Activated CD4-positive, alpha-beta T cell treated with anti-CD3 and anti-CD28 coated beads for 36 hours (primary cell): ENCODE results near the gene TBC1D22B. TPM values are rescaled to one million over a fixed set of nuclear protein-coding genes. Genes with fewer than 3 reads are reported as not detected.
A peak's percentile ranks its signal among the peaks of the same experiment; 100 is the strongest.

ENCODE experiments used
- ATAC-seq: fragments of 200-7000 bp; cut with Tn5 transposase; one replicate; pipeline ENCODE4 v1.10.0; 2021; ENCODE audit warnings: mild to moderate bottlenecking, moderate library complexity
- CTCF ChIA-PET: fragments of 350-600 bp; sonication (Branson Sonifier 250); formaldehyde crosslinking; loops from one replicate; lab custom pipeline; 2021; ENCODE audit warnings: antibody characterized with exemption; lab: Charles Lee
- POLR2A ChIA-PET: fragments of 350-600 bp; sonication (Branson Sonifier 250); formaldehyde crosslinking; loops from one replicate; lab custom pipeline; 2021; ENCODE audit warnings: antibody characterized with exemption, inconsistent platforms; lab: Charles Lee
- DNase-seq: peaks from one replicate; pipeline ENCODE4 v3.0.0-alpha.2; 2020
- H3K27ac Mint-ChIP-seq: one replicate; pipeline ENCODE4 v1.8.0; 2021; ENCODE audit warnings: mixed read lengths
- H3K27me3 Mint-ChIP-seq: one replicate; pipeline ENCODE4 v1.8.0; 2021; ENCODE audit warnings: mixed read lengths
- H3K36me3 Mint-ChIP-seq: one replicate; pipeline ENCODE4 v1.8.0; 2021; ENCODE audit warnings: low read depth, mixed read lengths
- H3K4me1 Mint-ChIP-seq: one replicate; pipeline ENCODE4 v1.8.0; 2021; ENCODE audit warnings: mixed read lengths
- H3K4me3 Mint-ChIP-seq: one replicate; pipeline ENCODE4 v1.8.0; 2021; ENCODE audit warnings: mild to moderate bottlenecking, moderate library complexity, mixed read lengths
- H3K9me3 Mint-ChIP-seq: one replicate; pipeline ENCODE4 v1.8.0; 2021; ENCODE audit warnings: low read depth, mixed read lengths
- intact Hi-C, 2 experiments: fragments of 100-400 bp; cut with DNase I in 1 of 2; cut with micrococcal nuclease in 1 of 2; formaldehyde crosslinking; loops; one replicate each; pipeline versions ENCODE4 v1.14.2 to v1.15.1; 2022 to 2024; cut with DNase I, micrococcal nuclease
- total RNA-seq, 2 experiments: library from RNA; stranded (reverse); gene quantifications; one replicate each; pipeline ENCODE4 v1.2.3, GENCODE V29; 2021

TBC1D22B gene
- total RNA-seq, 2 experiments from 2014 or later = 14.9 to 17.0 TPM

DNA sequence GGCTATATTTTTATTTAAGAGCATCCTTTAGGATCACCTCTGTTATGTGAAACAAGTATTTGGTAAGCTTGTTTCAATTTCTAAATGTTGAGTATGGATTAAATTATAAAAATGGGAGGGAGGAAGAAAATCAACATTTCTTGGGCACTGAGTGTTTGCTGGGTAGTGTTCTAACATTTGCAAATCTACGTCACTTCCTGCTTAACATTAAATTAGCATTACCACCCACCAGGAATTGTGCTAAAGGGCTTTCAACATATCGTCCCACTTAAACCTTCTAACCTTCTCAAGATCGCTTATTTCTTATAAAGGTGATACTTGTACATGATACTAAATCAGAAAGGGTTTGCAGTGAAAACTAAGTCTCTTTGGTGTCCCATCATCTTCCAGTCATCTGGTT is 8.3 kb downstream of the TBC1D22B start:
- H3K27me3 Mint-ChIP-seq = no peaks in the 10 kb centered on the region
- DNase-seq (no peak), ATAC-seq (no peak)
- H3K4me3 Mint-ChIP-seq = no peak overlapping the region
- ChIA-PET POLR2A (no interaction called here), CTCF (interaction anchor here (0.7 to 1.4 kb wide), 3 partner anchors 16 to 386 kb away, joined by 3 to 6 read pairs (median 3); no protein-coding TSS in a partner anchor)
- peaks cover 28% of the 10 kb centered on the region for H3K36me3 Mint-ChIP-seq
- H3K4me1 Mint-ChIP-seq = peaks cover 43% of the 10 kb centered on the region
- intact Hi-C loops = no loop called here
- H3K9me3 Mint-ChIP-seq = no peaks in the 10 kb centered on the region
- no peak overlapping the region for H3K27ac Mint-ChIP-seq

DNA sequence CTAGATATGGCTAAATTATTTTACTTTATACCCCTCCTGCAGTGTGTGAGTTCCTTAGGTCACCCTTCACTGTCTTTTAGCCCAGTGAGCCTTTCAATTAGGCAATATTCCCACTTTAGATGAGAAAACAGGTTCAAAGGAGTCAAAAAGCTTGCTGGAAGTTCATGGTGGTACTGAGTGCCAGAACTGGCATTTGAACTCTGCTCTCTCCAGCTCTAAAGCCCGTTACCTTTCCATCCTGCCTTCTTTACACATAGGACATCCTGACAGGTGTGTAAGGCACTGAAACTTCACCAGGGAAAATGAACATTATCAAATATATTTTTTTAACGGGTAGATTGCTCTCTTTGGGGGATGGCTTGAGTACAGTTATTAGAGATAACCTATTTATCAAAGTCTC is 11.5 kb downstream of the TBC1D22B start:
- Mint-ChIP-seq H3K27ac (no peak overlapping the region), H3K27me3 (no peaks in the 10 kb centered on the region), H3K36me3 (peaks cover 31% of the 10 kb centered on the region), H3K9me3 (no peaks in the 10 kb centered on the region), H3K4me3 (no peak overlapping the region), H3K4me1 (peaks cover 39% of the 10 kb centered on the region)
- no peak for ATAC-seq
- ChIA-PET POLR2A (no interaction called here), CTCF (no interaction called here)
- intact Hi-C loops = no loop called here
- DNase-seq = no peak

DNA sequence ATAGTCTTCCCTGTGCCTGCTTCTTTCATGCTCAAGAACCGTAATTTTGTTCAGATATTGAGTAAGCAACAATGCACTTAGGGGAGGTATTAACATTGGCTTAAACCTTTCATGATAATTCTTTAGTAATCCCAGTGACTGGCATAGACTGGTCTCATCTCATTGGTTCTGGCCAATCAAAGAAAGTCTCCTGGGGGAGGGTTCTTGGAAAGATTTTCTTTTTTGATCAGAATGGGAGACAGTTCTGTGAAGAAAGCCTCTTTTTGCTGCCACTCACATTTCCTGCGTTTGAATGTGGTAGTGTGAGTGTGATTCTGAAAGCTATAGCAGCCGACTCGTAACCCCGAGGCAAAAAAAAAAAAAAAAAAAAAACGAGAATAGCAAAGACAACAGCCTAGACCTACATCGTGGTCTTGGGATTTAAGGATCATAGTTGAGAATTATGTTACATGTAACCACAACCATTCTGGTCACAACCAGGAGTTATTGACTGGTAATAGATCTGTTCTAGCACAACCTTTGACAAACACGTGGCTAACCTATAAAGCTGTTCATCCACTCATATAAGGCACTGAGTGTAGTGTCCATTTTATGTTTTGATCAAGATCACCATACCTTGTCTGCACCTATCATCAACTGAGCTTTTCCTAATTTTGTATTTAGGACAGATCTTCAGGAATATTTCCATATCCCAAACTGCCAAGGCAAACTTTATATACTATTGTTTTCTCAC is 15.4 kb downstream of the TBC1D22B start:
- DNase-seq = peak; percentile 28
- Mint-ChIP-seq H3K27ac (peak overlapping the region; percentile 69), H3K4me3 (peak overlapping the region; percentile 33), H3K27me3 (no peaks in the 10 kb centered on the region), H3K4me1 (peaks cover 46% of the 10 kb centered on the region), H3K9me3 (no peaks in the 10 kb centered on the region), H3K36me3 (peaks cover 33% of the 10 kb centered on the region)
- ATAC-seq = peak; percentile 85
- intact Hi-C loops = no loop called here
- POLR2A ChIA-PET = interaction anchor here (0.6 kb wide), 1 partner anchor 246 kb away, joined by 3 read pairs; no protein-coding TSS in a partner anchor
- CTCF ChIA-PET = interaction anchor here (0.6 to 1.0 kb wide), 4 partner anchors 20 to 1201 kb away, joined by 3 to 4 read pairs (median 3); partner anchors contain the start of gene PIM1

DNA sequence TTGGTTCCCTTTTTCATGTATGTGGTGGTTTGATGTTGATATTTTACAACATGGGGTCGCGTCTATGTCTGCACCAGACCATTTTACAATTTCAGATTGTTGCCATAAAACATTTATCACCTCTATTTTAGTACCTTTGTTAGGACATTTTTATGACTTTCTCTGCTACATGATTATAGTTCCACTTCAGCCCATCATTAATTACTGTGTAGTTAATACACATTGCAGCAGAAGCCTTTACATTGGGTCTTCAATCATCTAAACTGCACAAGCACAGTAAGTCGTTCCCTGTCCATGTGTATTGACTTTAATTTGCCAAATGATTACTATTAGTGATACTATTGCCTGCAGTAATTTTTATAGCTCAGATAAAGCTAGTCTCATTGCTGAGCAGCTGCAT is 16.1 kb downstream of the TBC1D22B start:
- intact Hi-C loops = no loop called here
- ChIA-PET POLR2A (interaction anchor here (0.6 kb wide), 1 partner anchor 247 kb away, joined by 3 read pairs; no protein-coding TSS in a partner anchor), CTCF (interaction anchor here (1.0 kb wide), 2 partner anchors 19 to 104 kb away, joined by 3 to 4 read pairs; partner anchors contain the start of gene PIM1)
- Mint-ChIP-seq H3K4me1 (peaks cover 45% of the 10 kb centered on the region), H3K27me3 (no peaks in the 10 kb centered on the region), H3K27ac (peak overlapping the region; percentile 69), H3K4me3 (no peak overlapping the region), H3K9me3 (no peaks in the 10 kb centered on the region), H3K36me3 (peaks cover 35% of the 10 kb centered on the region)
- DNase-seq (no peak), ATAC-seq (no peak)

DNA sequence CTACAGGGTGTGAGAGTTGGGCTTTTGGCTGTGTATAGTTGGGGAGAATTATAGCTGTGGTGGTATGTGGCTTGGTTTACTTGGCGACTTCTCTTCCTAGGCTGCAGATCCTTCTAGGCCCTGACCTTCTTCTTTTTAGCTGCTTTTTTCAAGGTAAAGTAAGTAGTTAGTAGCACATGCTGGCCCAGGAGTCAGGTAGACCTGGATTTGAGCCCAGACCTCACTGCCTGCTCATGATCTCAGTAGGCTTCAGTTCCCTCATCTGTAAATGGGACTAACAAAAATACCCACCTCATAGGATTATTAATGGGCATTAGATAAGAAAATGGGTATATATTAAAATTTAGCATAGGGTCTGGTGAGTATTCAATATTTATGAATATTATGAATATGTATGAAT is 17.8 kb downstream of the TBC1D22B start:
- peaks cover 44% of the 10 kb centered on the region for H3K4me1 Mint-ChIP-seq
- intact Hi-C loops = no loop called here
- H3K9me3 Mint-ChIP-seq = no peaks in the 10 kb centered on the region
- no peak for DNase-seq
- no peak overlapping the region for H3K4me3 Mint-ChIP-seq
- H3K36me3 Mint-ChIP-seq = peaks cover 37% of the 10 kb centered on the region
- no peak overlapping the region for H3K27ac Mint-ChIP-seq
- H3K27me3 Mint-ChIP-seq = no peaks in the 10 kb centered on the region
- POLR2A ChIA-PET = no interaction called here
- CTCF ChIA-PET = interaction anchor here (0.6 to 0.9 kb wide), 2 partner anchors 8 to 34 kb away, joined by 3 read pairs; no protein-coding TSS in a partner anchor
- no peak for ATAC-seq

DNA sequence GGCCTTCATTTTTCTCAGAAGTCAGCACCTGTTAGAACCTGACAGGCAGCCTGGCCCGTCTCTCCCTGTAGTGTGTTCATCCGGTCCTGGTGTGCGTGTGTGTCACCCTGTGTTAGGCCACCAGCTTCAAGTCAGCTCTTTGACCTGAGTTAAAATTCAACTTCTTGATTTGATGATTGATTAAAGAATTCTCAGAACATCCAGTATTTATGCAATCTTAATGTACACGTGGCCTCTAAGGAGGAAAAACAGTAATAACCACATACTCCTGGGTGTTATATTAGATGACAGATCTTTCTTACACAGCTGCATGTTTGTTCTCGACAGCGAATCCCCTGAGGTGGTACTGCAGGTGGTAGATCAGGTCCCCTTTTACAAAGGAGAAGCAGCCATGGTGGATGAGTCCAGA is 19.4 kb downstream of the TBC1D22B start:
- peak; percentile 37 for ATAC-seq
- ChIA-PET CTCF (interaction anchor here (0.6 to 1.1 kb wide), 4 partner anchors 10 to 47 kb away, joined by 3 read pairs; no protein-coding TSS in a partner anchor), POLR2A (interaction anchor here (0.5 kb wide), 1 partner anchor 838 kb away, joined by 4 read pairs; no protein-coding TSS in a partner anchor)
- peaks cover 36% of the 10 kb centered on the region for H3K36me3 Mint-ChIP-seq
- H3K27ac Mint-ChIP-seq = peak overlapping the region; percentile 42
- no peaks in the 10 kb centered on the region for H3K27me3 Mint-ChIP-seq
- no peak overlapping the region for H3K4me3 Mint-ChIP-seq
- H3K4me1 Mint-ChIP-seq = peaks cover 44% of the 10 kb centered on the region
- no peaks in the 10 kb centered on the region for H3K9me3 Mint-ChIP-seq
- intact Hi-C loops = no loop called here
- peak; percentile 47 for DNase-seq

DNA sequence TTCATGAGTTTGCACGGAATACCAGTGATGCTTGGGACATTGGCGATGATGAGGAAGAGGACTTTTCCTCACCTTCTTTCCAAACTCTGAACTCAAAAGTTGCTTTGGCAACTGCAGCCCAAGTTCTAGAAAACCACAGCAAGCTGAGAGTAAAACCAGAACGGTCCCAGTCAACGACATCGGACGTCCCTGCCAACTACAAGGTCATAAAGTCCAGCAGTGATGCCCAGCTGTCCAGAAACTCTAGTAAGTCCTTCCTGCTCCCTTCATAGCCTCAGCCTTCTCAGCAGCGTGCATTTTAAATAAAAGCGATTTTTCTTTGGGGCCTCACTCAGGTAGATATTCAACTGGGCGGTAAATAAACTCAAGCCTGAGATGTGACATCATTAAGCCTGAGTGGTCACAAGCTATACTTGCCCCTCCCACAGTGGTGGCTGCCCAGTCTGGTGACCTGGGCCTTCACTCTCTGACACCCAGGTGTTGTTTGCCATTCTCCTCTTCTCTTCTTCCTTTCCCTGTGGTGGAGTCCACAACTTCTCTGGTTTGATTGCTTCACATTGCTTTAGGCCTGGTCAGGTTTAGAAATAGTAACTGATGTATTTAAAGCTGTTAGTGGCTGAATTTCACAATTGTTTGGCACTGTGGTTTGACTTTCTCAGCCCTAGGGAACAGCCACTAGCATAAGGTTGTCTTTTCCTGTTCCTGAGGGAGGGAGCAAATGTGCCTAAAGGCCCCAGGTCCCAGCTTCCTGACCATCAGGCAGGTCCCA is 22.0 kb downstream of the TBC1D22B start:
- CTCF ChIA-PET = no interaction called here
- H3K4me1 Mint-ChIP-seq = peaks cover 20% of the 10 kb centered on the region

DNA sequence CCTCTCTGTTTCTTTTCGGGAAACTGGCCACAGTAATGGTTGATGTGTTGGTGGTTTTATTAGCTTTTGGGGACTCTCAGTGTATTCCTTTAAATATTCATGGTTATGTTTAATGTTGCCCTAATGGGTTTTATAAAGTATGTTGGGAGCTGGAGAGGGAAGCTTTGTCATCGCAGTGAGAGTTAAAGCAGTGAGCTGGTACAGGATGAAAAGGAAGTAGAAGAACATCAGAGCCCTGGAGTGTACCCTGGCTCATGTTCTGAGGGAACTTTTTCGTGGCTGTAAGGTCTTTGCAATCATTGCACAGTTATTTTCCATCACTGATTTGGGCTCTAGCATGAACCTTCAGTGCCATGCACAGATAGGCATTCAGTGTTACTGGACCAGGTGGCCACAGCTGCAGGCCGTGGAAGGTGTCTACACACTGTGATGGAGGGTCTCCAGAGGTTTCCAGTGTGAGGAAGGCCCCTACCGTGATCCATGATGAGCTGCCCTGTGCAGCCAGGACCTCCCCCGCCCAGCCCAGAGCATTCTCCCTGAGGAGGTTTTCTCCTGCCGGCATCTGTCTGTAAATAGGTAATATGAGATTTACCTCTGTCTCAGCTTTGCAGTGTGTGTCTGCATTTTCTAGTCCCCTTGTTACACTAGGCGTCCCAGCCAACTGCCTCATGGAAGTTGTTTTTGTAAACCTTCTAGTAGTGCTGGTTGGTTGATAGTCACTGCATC is 22.8 kb downstream of the TBC1D22B start:
- H3K4me3 Mint-ChIP-seq = no peak overlapping the region
- intact Hi-C loops = no loop called here
- H3K27ac Mint-ChIP-seq = no peak overlapping the region
- H3K9me3 Mint-ChIP-seq = no peaks in the 10 kb centered on the region
- H3K4me1 Mint-ChIP-seq = peaks cover 17% of the 10 kb centered on the region
- no peak for DNase-seq
- ChIA-PET CTCF (no interaction called here), POLR2A (no interaction called here)
- no peak for ATAC-seq
- no peaks in the 10 kb centered on the region for H3K27me3 Mint-ChIP-seq
- peaks cover 43% of the 10 kb centered on the region for H3K36me3 Mint-ChIP-seq

More for the DNA sequence above, 22.0 kb downstream of the TBC1D22B start:
- no peaks in the 10 kb centered on the region for H3K27me3 Mint-ChIP-seq
- ATAC-seq (no peak), DNase-seq (no peak)
- intact Hi-C loops = no loop called here
- POLR2A ChIA-PET = no interaction called here
- H3K4me3 Mint-ChIP-seq = no peak overlapping the region
- H3K9me3 Mint-ChIP-seq = no peaks in the 10 kb centered on the region
- H3K27ac Mint-ChIP-seq = peak overlapping the region; percentile 3
- H3K36me3 Mint-ChIP-seq = peaks cover 40% of the 10 kb centered on the region

DNA sequence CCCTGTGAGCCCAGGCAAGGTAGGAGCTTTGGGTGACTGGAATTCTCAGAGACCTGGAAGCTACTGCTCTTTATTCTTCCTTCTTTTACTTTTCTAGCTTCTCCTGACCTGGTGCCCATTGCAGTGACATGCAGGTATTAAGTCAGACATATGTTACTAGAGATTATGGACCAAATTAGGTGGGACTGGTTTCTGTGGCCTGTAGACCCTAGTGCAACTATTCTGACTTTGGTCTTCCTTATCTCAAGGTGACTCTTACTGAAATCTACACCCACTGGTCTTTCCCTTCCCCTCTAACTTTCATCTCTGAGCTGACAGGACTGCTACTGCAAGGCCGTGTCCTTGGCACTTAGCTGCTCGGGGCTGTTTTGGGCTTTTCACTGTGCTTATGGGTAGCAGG is 24.8 kb downstream of the TBC1D22B start:
- peaks cover 13% of the 10 kb centered on the region for H3K4me1 Mint-ChIP-seq
- no peaks in the 10 kb centered on the region for H3K9me3 Mint-ChIP-seq
- POLR2A ChIA-PET = interaction anchor here (0.6 kb wide), 1 partner anchor 1122 kb away, joined by 3 read pairs; no protein-coding TSS in a partner anchor

DNA sequence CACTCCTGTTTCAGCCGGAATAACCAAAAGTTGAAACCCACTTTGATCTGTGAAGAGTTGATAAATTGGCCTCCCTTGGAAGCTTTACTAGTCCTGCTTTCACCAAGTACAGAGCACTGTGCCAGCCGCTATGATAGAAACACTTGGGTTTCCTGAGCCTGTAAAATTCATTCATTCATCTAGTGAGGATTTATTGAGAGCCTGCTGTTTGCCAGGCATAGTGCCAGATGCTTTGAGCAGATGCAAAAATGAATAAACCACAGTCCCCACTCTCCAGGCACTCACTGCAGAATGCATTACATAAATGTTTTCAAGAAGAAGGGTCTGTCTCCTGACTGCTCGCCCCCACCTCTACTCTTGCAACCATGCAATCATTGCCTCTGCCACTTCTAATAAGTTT is 25.7 kb downstream of the TBC1D22B start:
- intact Hi-C loops = no loop called here
- ChIA-PET POLR2A (interaction anchor here (0.6 kb wide), 1 partner anchor 1123 kb away, joined by 3 read pairs; no protein-coding TSS in a partner anchor), CTCF (interaction anchor here (0.6 kb wide), 1 partner anchor 8 kb away, joined by 3 read pairs; no protein-coding TSS in a partner anchor)
- DNase-seq (no peak), ATAC-seq (no peak)
- Mint-ChIP-seq H3K27ac (no peak overlapping the region), H3K36me3 (peaks cover 56% of the 10 kb centered on the region), H3K4me3 (no peak overlapping the region), H3K4me1 (peaks cover 18% of the 10 kb centered on the region), H3K27me3 (no peaks in the 10 kb centered on the region), H3K9me3 (no peaks in the 10 kb centered on the region)

More for the DNA sequence above, 24.8 kb downstream of the TBC1D22B start:
- H3K27me3 Mint-ChIP-seq = no peaks in the 10 kb centered on the region
- H3K27ac Mint-ChIP-seq = no peak overlapping the region
- ATAC-seq (no peak), DNase-seq (no peak)
- H3K36me3 Mint-ChIP-seq = peaks cover 54% of the 10 kb centered on the region
- intact Hi-C loops = no loop called here
- CTCF ChIA-PET = interaction anchor here (1.3 kb wide), 1 partner anchor 16 kb away, joined by 6 read pairs; no protein-coding TSS in a partner anchor
- H3K4me3 Mint-ChIP-seq = no peak overlapping the region
